ENCODE data around the gene MDP1.
"Not testable (repeated sequence)": the region's sequence is repeated elsewhere in the genome, so short reads cannot be mapped to it uniquely, and the experiment has no call there.

Gene MDP1

GRCh38 chr14:24202538-24202937 lies 13.3 kb downstream of the MDP1 start:
- DNase-seq (ENCODE audit: low read depth in 1 of 2, low spot score in 1 of 2) = not testable (repeated sequence)

- DNase-seq (ENCODE audit: low read depth in 1 of 2, low spot score in 1 of 2) = no peak
Measured at GRCh38 chr14:24198814-24199524, 16.9 kb downstream of the MDP1 start.

GRCh38 chr14:24197056-24197450 lies 18.8 kb downstream of the MDP1 start:
- DNase-seq (ENCODE audit: low read depth in 1 of 2, low spot score in 1 of 2) = no peak

GRCh38 chr14:24196071-24197055 lies 19.5 kb downstream of the MDP1 start:
- no peak for DNase-seq (ENCODE audit: low read depth in 1 of 2, low spot score in 1 of 2)

GRCh38 chr14:24195186-24196070 lies 20.4 kb downstream of the MDP1 start, which contains the start of gene TM9SF1:
Gene TM9SF1 (minus strand): TSS chr14:24195441. CDS start chr14:24195019, 422 bp downstream.
- peak; percentile 72 to 78 for DNase-seq (ENCODE audit: low read depth in 1 of 2, low spot score in 1 of 2)

- no peak for DNase-seq (ENCODE audit: low read depth in 1 of 2, low spot score in 1 of 2)
Measured at GRCh38 chr14:24194873-24195185, 21.0 kb downstream of the MDP1 start.

GRCh38 chr14:24194186-24194872 lies 21.5 kb downstream of the MDP1 start:
- no peak for DNase-seq (ENCODE audit: low read depth in 1 of 2, low spot score in 1 of 2)

- no peak for DNase-seq (ENCODE audit: low read depth in 1 of 2, low spot score in 1 of 2)
Measured at GRCh38 chr14:24192933-24193332, 22.9 kb downstream of the MDP1 start.

GRCh38 chr14:24190416-24190815 lies 25.4 kb downstream of the MDP1 start:
- DNase-seq (ENCODE audit: low read depth in 1 of 2, low spot score in 1 of 2) = no peak

GRCh38 chr14:24189460-24189859 lies 26.4 kb downstream of the MDP1 start:
- DNase-seq (ENCODE audit: low read depth in 1 of 2, low spot score in 1 of 2) = no peak

GRCh38 chr14:24189059-24189375 lies 26.8 kb downstream of the MDP1 start:
- DNase-seq (ENCODE audit: low read depth in 1 of 2, low spot score in 1 of 2) = no peak

- DNase-seq (ENCODE audit: low read depth in 1 of 2, low spot score in 1 of 2) = peak; percentile 85 to 89
Measured at GRCh38 chr14:24188251-24189058, 27.4 kb downstream of the MDP1 start, which contains the start of gene IPO4. Gene IPO4 (minus strand): TSS chr14:24188816. CDS start chr14:24188787, 29 bp downstream.

- DNase-seq (ENCODE audit: low read depth in 1 of 2, low spot score in 1 of 2) = no peak
Measured at GRCh38 chr14:24187539-24187915, 28.3 kb downstream of the MDP1 start.

- DNase-seq (ENCODE audit: low read depth in 1 of 2, low spot score in 1 of 2) = no peak
Measured at GRCh38 chr14:24186831-24187538, 28.9 kb downstream of the MDP1 start.

- no peak for DNase-seq (ENCODE audit: low read depth in 1 of 2, low spot score in 1 of 2)
Measured at GRCh38 chr14:24185741-24186140, 30.1 kb downstream of the MDP1 start.

- DNase-seq (ENCODE audit: low read depth in 1 of 2, low spot score in 1 of 2) = no peak
Measured at GRCh38 chr14:24185026-24185425, 30.8 kb downstream of the MDP1 start.

GRCh38 chr14:24184104-24184970 lies 31.5 kb downstream of the MDP1 start:
- DNase-seq (ENCODE audit: low read depth in 1 of 2, low spot score in 1 of 2) = no peak

GRCh38 chr14:24183014-24183481 lies 32.8 kb downstream of the MDP1 start:
- DNase-seq (ENCODE audit: low read depth in 1 of 2, low spot score in 1 of 2) = no peak

All from stimulated activated CD4-positive, alpha-beta T cell treated with anti-CD3 and anti-CD28 coated beads, Interleukin-15, amount 100 ng/mL, for 1 hour (primary cell).